Thyroid gland (tissue), 4 donors: ENCODE data around the gene PTPRN2.

ENCODE experiments used
- CTCF ChIP-seq, 6 experiments: fragments of 200-600 bp in 3 of 6; fragments of 450-650 bp in 3 of 6; sonication (generic) in 3 of 6; IDR thresholded peaks; one replicate each; pipeline ENCODE4 v1.5.1; 2016 to 2019; ENCODE audit warnings: antibody characterized with exemption in 6 of 6, mild to moderate bottlenecking in 2 of 6, inconsistent platforms in 1 of 6, moderate library complexity in 1 of 6
- POLR2A ChIP-seq, 2 donors: fragments of 450-650 bp; IDR thresholded peaks; one replicate each; pipeline ENCODE4 v1.6.1; 2017; ENCODE audit warnings: antibody characterized with exemption in 2 of 2, mild to moderate bottlenecking in 2 of 2, moderate library complexity in 1 of 2

GRCh38 chr7:157622408-157623205 lies 965.0 kb downstream of the PTPRN2 start:
- no peak for TF ChIP-seq CTCF (IDR thresholded peaks at IDR 0.05)
- no peak for TF ChIP-seq POLR2A (IDR thresholded peaks at IDR 0.05)
